GM19238 (cell line): ENCODE measurements around the gene GALR3.
A peak's percentile ranks its signal among the peaks of the same experiment; 100 is the strongest.

ENCODE experiments used
- DNase-seq: peaks from one replicate; pipeline ENCODE4 v3.0.0; 2011; ENCODE audit warnings: low spot score; ENCODE audit not compliant: insufficient read length

GALR3 gene

DNA sequence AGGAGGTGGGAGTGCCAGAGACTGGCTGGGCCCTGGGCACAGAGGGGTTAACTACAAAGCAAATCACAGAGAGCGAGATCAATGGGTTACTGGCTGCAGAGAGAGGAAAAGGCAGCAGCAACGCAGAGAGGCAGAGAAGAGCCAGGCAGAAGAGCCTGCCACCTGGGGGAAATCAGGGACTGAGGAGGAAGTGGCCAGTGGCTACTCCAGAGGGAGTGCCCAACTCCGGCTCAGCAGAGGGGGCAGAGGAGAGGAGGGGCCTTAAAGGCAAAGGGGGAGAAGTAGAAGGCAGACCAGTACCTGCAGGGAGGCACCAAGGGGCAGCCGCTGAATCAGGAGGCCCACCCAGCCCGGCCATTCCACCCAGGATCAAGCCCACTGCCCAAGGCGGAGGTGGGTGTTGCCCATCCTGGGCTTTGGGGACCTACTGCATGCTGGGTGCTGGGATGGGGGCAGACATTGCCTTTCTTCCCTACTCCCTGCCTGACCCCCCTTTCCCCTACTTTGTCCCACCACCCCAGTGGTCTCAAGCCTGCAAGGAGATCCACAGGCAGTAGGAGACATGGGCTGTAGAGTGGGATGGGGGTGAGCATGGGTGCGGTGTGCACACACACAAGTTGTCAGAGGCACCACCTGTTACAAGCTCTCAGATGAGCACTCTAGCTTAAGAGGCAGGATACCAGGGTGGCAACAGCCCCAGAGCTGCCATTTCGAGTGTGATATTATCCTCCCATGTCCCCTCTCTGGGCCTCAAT, 926 bp upstream of the GALR3 start:
- DNase-seq, result no peak

DNA sequence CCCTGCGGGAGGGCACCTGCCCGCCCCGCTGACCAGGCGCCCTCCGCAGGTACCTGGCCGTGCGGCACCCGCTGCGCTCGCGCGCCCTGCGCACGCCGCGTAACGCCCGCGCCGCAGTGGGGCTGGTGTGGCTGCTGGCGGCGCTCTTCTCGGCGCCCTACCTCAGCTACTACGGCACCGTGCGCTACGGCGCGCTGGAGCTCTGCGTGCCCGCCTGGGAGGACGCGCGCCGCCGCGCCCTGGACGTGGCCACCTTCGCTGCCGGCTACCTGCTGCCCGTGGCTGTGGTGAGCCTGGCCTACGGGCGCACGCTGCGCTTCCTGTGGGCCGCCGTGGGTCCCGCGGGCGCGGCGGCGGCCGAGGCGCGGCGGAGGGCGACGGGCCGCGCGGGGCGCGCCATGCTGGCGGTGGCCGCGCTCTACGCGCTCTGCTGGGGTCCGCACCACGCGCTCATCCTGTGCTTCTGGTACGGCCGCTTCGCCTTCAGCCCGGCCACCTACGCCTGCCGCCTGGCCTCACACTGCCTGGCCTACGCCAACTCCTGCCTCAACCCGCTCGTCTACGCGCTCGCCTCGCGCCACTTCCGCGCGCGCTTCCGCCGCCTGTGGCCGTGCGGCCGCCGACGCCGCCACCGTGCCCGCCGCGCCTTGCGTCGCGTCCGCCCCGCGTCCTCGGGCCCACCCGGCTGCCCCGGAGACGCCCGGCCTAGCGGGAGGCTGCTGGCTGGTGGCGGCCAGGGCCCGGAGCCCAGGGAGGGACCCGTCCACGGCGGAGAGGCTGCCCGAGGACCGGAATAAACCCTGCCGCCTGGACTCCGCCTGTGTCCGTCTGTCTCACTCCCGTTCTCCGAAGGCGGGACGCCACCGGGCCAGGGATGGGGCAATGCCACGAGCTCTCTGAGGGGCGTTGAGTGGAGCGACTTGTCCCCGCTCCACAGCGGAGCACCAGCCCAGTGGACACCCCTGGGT, 1.8 kb downstream of the GALR3 start:
- no peak for DNase-seq

DNA sequence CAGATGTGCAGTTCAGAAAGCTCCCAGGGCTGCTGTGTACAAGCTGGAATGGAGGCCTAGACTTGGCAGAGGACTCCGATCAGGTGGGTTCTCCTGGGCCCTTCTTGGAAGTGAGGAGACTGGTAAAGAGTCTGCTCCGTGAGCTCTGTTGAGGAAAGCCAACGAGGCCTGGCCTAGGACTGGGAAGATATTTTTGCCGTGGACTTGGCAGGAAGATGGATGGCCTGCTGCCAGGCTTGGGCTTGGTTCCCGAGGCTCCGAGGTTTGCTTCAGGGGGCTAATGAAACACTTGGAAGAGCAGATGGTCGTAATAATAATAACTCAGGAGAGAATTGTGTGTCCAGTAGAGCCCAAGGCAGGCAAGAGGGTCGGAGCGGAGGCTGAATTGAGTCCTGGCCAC, 3.9 kb downstream of the GALR3 start:
- DNase-seq, result no peak

DNA sequence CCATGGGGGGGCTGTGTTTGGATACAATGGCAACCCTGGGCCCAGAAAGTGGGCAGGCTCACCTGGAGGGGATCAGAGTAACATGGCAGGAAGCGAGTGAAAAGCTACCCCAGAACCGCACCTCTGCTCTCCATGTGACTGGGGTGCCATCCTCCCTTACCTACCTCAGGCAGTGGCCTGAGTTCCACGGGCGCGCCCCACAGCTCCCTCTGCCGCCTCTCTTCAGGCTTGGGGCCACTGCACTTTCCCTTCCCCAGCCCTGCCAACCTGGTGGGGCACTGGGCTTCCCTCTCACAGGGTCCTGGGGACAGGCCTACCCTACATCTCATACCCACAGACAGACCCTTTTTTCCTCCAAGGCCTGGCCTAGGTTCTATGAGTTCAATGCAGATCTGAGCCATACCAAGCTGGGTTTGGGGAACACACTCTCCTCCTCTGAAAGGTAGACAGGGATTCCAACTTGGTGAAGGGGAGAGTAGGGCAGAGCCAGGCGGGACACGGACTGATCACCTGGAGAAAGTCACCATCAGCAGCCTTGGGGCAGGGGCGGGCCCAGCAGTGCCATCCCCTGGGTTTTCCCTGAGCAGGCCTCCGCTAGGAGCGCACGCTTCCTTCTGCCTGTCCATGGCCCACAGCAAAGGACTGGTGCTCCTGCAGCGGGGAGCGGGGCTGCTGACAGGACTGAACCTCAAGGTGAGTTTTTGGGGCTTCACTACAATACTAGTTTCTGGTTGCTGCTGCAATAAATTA, 7.1 kb downstream of the GALR3 start:
- DNase-seq, result no peak

DNA sequence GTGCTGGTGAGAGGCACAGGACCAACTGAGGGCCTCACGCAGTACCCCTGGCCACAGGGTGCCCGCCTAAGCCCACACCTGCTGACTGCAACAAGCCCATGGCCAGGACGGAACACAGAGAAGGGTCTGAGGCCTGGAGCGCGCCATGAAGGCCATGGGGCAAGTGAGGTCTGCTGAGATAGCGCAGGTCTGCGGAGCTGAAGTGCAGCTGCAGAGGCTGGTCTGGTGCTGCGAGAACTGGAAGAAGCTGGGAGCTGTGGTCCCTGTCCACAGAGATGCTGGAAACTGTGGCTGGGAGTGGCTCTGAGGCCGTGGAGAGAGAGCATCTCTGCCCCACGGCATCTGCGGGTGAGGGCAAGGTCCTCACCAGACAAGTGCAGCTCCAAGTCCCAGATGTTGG, 8.3 kb downstream of the GALR3 start:
- no peak for DNase-seq

DNA sequence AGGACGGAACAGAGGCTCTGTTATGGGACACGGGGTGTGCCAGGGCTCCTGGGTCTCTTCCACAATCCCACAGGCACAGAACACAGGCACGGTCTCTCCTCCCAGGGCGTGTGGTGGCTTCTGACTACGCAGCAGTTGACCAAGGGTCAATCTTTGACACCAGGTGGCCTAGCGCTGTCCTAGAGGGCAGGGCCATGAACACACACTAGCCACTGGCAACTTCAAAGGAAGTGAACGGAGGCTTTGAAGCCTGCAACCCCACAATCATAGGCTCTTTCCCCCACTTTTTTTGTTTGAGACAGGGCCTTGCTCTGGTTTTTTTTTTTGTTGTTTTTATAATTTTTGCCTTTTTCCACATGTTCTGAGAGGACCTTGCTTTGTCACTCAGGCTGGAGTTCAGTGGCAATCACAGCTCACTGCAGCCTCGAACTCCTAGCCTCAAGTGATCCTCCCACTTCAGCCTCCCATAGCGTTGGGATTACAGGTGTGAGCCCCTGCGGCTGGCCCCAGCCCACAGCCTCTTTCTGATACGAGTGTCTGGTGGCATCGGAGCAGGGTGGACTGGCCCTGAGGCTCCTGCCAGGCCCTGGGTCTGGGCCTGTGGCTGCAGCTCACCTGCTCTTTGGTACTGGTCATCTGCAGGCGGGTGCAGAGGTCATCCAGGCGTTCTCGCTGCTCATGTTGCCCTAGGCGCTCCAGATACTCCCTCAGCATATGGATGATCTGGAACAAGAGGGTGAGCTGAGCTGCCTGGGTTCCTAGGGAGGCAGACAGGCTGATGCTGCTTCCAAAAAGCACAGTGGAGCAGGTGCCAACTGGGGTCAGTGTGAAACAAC, 9.1 kb downstream of the GALR3 start:
- no peak for DNase-seq

DNA sequence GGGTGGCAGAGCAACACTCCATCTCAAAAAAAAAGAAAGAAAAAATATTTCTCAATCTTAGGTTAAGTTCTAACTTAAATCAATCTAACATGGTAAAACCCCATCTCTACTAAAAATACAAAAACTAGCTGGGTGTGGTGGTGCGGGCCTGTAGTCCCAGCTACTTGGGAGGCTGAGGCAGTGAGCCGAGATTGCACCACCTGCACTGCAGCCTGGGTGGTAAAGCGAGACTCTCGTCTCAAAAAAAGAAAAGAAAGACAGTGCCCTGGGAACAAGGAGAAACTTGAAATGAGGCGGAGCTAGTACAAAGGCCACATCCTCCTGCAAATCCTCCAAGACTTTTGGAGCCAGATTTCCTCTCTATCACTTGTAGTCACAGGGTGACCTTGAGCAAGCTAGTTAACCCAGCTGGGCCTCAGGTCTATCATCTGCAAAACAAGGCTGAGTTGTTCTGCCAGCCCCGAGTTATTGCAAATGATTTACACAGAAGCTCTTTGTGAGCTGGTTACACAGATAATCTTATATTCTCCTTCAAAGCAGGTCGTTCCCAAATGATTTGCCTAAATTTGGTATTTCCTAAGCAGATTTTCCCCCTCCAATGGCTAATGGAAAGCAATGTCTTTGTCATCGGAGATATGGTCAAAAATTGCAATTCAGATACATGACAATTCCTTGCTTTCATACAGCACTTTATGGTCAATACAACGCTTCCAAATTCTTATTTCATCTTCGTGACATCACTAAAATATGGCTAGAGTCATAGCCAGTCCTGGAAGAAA, 19.0 kb downstream of the GALR3 start:
- no peak for DNase-seq

DNA sequence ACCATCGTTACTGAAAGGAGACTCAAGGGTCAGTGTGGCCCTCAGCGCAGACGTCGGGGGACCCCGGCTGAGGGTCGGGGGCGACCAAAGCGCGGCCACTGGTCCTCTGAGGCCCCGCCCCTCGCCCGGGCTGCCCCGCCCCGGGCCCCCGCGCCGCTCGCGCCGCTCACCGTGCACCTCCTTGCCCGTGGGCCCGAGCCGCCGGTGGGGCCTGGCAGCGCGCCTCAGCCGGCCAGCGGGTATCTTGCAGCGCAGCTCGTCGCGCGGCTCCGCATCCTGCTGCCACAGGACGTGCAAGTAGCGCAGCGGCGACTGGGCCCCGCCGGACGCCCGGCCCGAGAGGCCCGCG, 20.5 kb downstream of the GALR3 start:
- peak; percentile 52 for DNase-seq

DNA sequence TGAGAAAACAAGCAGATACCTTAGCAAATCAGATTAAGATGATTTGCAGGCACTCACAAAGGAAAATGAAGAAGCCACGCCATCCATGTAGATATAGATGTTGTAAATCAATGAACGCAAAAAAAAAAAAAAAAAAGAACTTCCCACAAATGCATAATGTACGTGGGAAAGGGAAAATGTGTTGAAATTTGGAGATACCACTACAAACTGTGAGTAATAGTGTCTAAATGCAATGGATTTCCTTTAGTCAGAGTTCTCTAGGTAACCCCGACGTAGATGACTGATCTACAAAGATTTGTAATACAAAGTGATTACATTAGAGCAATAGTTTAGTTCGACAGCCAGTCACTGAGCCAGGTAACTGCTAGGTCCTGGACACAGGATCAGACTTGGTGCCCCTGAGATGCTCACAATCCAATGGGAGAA, 21.7 kb downstream of the GALR3 start:
- DNase-seq, result no peak

DNA sequence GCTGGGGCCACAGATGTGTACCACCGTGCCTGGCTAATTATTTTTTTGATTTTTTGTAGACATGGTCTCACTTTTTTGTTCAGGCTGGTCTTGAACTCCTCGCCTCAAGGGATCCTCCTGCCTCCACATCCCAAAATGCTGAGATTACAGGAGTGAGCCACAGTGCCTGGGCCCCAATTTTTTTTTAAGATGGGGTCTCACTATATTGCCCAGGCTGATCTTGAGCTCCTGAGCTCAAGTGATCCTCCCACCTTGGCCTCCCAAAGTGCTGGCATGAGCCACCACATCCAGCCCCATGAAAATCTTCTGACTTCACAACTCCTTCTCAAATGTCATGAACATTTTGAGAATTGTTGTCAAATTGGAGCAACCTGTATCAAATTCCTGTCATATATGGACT, 23.3 kb downstream of the GALR3 start:
- DNase-seq, result no peak

DNA sequence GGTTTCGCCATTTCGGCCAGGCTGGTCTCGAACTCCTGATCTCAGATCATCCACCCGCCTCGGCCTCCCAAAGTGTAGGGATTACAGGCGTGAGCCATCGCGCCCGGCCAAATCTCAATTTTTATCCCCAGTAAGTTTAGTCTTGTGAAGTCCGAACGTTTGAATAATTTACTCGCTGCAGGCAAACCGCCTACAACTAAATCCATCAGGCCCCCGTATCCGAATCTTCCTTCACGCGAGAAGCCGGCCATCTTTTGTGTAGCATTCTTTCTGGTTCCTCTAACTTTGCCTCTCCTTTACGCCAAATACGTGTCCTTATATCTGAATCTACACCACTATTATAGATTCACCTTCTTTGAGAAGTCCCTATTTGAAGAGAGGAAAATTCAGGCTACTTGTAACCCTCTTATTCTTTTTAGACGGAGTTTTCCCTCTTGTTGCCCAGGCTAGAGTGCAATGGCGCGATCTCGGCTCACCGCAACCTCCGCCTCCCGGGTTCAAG, 25.5 kb downstream of the GALR3 start:
- no peak for DNase-seq

DNA sequence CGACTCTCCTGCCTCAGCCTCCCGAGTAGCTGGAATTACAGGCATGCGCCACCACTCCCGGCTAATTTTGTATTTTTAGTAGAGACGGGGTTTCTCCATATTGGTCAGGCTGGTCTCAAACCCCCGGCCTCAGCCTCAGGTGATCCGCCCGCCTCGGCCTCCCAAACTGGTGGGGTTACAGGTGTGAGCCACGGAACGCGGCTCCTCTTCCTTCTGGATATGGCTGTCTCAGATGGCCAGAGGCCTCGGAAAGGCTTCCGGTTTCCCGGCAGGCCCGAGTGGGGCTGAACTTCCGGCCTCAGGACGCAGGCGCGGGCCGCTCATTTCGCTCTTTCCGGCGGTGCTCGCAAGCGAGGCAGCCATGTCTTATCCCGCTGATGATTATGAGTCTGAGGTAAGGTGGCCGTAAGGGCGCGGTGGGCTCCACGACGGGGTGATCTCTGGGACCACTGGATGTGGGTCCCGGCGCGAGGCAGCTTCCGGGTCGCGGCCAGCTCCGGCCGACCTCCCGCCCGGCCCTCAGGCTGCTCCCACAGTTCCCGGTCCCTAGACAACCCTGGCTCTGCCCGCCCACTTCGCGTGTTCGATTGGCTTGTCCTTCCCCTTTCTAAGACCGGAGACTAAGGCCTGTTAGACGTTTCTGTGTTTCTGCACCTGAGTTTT, 26.0 kb downstream of the GALR3 start, which contains the start of gene EIF3L:
EIF3L (plus strand) TSS at position 331 of the 663 bp plus-strand sequence; CDS start at position 362, 31 bp downstream.
- DNase-seq, result peak; percentile 94

DNA sequence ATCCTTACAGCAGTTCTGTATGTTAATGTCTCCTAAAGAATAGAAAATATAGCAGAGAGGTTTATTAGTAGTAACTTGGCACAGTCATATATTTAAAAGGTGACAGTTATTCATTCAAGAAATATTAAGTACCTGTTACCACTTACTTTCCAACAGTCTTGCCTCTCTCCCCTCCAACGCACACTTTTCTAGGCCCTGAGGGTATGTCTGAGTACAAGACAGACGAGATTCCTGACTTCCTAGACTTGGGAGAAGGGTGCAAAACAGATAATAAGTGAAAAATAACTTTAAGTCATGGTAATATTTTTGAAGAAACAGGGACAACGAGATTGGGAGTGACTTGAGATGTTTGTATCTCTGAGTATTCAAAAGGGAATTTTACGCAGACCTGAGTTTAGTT, 27.6 kb downstream of the GALR3 start:
- DNase-seq, result no peak

DNA sequence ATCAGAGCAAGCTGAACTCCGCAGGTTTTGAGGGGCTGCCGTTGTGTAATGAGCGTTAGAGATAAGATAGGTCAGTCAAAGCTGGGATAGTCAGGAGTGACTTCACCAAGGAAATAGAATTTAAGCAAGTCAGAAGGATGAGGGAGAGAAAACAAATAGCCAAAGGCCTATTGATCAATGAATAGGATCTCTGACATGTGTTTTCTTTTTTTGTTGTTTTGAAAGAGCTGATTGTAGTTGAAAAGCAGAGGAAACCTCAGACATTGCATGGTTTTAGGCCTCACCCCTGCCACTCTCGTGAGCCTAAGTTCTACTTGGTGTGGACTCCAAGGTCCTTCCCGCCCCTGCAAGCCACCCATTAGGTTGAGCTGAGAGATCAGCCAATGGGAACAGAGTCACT, 29.2 kb downstream of the GALR3 start:
- no peak for DNase-seq

DNA sequence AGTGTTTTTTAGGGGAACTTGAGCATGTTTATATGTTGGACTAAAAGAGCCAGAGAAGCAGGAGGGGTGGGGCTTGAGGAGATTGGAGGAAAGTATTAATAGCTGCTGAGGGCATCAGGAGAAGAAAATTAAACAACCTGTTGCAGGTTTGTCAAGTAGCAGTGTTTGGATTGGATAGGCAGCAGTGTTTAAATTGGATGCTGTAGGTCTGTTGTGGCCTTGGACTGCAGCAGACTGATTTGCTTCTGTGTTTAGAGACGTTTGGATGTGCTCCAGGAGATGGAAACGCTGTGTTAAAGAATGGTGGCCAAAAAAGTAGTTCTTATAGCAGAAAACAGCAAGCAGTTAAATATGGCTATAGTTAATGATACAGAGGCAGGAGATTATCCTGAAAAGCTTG, 31.8 kb downstream of the GALR3 start:
- no peak for DNase-seq

DNA sequence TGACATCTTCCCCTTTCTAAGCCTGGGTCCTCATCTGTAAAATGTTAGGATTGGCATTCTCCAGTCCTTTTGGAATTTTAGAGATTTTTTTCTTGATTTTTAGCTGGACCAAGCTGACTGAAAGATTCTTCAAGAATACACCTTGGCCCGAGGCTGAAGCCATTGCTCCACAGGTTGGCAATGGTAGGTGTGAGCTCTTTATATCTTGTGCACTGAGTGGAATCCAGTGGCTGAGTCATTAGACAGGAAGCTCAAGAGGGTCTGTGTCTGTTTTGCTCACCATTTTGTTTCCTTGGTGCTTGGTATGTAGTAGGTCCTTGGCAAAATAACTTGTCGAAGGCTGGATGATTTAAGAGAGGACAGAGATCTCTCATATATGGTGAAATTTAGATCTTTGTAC, 32.3 kb downstream of the GALR3 start:
- no peak for DNase-seq

DNA sequence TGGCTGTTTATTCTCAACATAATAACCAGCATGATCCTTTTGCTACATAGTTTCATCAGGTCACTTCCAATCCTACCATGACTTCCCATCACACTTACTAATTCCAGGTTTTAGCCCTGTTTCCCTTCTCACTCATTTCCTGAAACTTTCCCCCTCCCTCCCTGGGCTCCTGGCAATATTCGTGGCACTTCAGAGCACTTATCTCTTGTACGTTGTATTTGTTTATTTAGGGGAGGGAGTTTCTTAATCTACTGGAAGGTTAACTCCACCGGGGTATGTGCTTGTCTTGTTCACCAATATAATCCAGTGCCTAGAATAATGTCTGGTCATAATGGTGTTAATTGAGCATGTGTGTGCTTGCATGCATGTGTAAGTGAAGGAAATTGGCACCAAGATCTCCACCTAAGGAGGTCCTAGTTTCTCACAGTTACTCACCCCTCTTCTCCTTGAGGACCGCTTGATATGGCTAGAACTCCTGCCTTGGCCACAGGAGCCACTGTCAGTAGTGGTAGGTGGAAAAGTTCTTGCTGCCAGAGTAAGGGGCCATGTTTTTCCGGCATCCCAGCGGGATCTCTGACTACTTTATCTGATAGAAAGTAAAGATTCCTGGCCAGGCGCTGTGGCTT, 37.7 kb downstream of the GALR3 start:
- no peak for DNase-seq

DNA sequence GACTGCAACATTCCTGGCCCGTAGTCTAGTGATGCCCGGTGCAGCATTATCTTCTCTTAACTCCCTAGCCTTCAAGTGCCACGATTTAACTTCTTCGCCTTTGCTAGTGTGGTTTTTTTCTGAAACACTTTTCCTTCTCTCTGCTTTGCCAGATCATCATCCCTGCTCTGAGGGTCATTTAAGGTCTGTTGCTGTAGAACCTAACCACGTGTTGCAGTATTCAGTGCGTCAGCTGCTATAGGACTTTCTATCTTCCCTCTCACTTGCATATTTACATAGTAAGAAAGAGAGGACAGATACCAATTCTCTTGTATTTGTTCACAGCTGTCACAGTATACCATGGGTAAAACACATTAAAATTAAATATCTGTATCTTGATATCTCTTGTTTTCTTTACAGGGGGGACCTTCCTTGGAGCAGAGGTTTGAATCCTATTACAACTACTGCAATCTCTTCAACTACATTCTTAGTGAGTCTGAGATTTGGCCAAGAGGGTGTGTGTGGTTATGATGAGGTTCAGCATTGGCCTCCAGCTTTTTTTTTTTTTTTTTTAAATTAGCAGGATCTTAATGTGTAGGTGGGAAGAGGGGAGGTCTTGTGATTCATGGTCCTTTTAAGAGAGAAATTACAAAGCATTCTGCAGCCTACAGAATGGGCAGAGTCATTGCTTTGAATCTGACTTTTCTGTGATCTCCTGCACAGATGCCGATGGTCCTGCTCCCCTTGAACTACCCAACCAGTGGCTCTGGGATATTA, 39.6 kb downstream of the GALR3 start:
- DNase-seq, result no peak
